GM21786 (cell line): ENCODE results near the gene TTC16.

Experiments
- ATAC-seq: cut with Tn5 transposase; IDR thresholded peaks from one replicate; pipeline ENCODE4 v1.9.1; 2021; ENCODE audit not compliant: unreplicated experiment

The TTC16 gene

GRCh38 chr9:127715470-127716337 is at the start of gene TTC16, which contains the start of gene PTRH1:
TSS of gene TTC16 (plus strand) at chr9:127716079. CDS start at chr9:127716146, 67 bp downstream.
TSS of gene PTRH1 (minus strand) at chr9:127715663. CDS start at chr9:127715639, 24 bp downstream.
- ATAC-seq: peak; percentile 91

GRCh38 chr9:127667127-127667844 is 48.6 kb upstream of the TTC16 start:
- ATAC-seq: no peak

GRCh38 chr9:127667906-127668305 is 48.0 kb upstream of the TTC16 start:
- ATAC-seq: no peak

- ATAC-seq: no peak
These were observed 42.6 kb upstream of the TTC16 start for GRCh38 chr9:127673234-127673633.

- no peak for ATAC-seq
These were observed 39.2 kb upstream of the TTC16 start for GRCh38 chr9:127676638-127677037.

GRCh38 chr9:127679506-127679905 is 36.4 kb upstream of the TTC16 start:
- no peak for ATAC-seq

- ATAC-seq: no peak
These were observed 35.7 kb upstream of the TTC16 start for GRCh38 chr9:127680226-127680625.

GRCh38 chr9:127680846-127681245 is 35.0 kb upstream of the TTC16 start:
- no peak for ATAC-seq

- ATAC-seq: no peak
These were observed 33.3 kb upstream of the TTC16 start for GRCh38 chr9:127682351-127683136.

- no peak for ATAC-seq
These were observed 32.2 kb upstream of the TTC16 start for GRCh38 chr9:127683723-127684122.

GRCh38 chr9:127684576-127684975 is 31.3 kb upstream of the TTC16 start:
- ATAC-seq: no peak

- no peak for ATAC-seq
These were observed 29.2 kb upstream of the TTC16 start for GRCh38 chr9:127686461-127687393.

GRCh38 chr9:127689329-127690000 is 26.4 kb upstream of the TTC16 start:
- ATAC-seq: no peak

GRCh38 chr9:127690735-127691134 is 25.1 kb upstream of the TTC16 start:
- no peak for ATAC-seq

GRCh38 chr9:127692071-127692470 is 23.8 kb upstream of the TTC16 start:
- ATAC-seq: no peak

- ATAC-seq: no peak
These were observed 22.7 kb upstream of the TTC16 start for GRCh38 chr9:127693143-127693542.

GRCh38 chr9:127693697-127694096 is 22.2 kb upstream of the TTC16 start:
- no peak for ATAC-seq

GRCh38 chr9:127694890-127695720 is 20.8 kb upstream of the TTC16 start:
- ATAC-seq: no peak

- ATAC-seq: no peak
These were observed 18.3 kb upstream of the TTC16 start for GRCh38 chr9:127697575-127697974.
